Esophagus squamous epithelium (tissue), 5 donors: ENCODE measurements around the gene TPD52L3. TPM values are rescaled to one million over a fixed set of nuclear protein-coding genes. Genes with fewer than 3 reads are reported as not detected.

Experiments
- DNase-seq: peaks from one replicate; lab custom pipeline; 2025; lab: John Stamatoyannopoulos, UW
- H3K27ac ChIP-seq, 4 donors: fragments of 200-600 bp; sonication (generic); one replicate each; pipeline ENCODE4 v1.5.1; 2016 to 2019; ENCODE audit warnings: mild to moderate bottlenecking in 1 of 4
- H3K27me3 ChIP-seq, 4 donors: fragments of 200-600 bp; sonication (generic); 1 replicate in 3 of 4; 2 replicates in 1 of 4; pipeline versions ENCODE4 v1.5.1 to v1.6.0; 2017 to 2021; ENCODE audit warnings: antibody characterized with exemption in 1 of 4
- H3K36me3 ChIP-seq, 3 donors: fragments of 200-600 bp; sonication (generic); one replicate each; pipeline ENCODE4 v1.5.1; 2016 to 2019
- H3K4me1 ChIP-seq, 3 donors: fragments of 200-600 bp; sonication (generic); one replicate each; pipeline ENCODE4 v1.5.1; 2017 to 2019
- H3K4me3 ChIP-seq, 4 donors: fragments of 200-600 bp; sonication (generic); 1 replicate in 3 of 4; 2 replicates in 1 of 4; pipeline ENCODE4 v1.5.1; 2016 to 2019; ENCODE audit warnings: mild to moderate bottlenecking in 2 of 4, moderate library complexity in 1 of 4
- H3K9me3 ChIP-seq, 3 donors: fragments of 200-600 bp; sonication (generic); one replicate each; pipeline ENCODE4 v1.5.1; 2016 to 2019
- CTCF ChIP-seq, 6 experiments: fragments of 450-650 bp in 4 of 6; fragments of 200-600 bp in 2 of 6; sonication (generic) in 2 of 6; IDR thresholded peaks; one replicate each; pipeline ENCODE4 v1.5.1; 2016 to 2019; ENCODE audit warnings: antibody characterized with exemption in 6 of 6, mild to moderate bottlenecking in 4 of 6, moderate library complexity in 4 of 6
- POLR2A ChIP-seq, 4 donors: fragments of 450-650 bp; IDR thresholded peaks; one replicate each; pipeline ENCODE4 v1.6.1; 2017; ENCODE audit warnings: antibody characterized with exemption in 4 of 4, mild to moderate bottlenecking in 4 of 4, moderate library complexity in 3 of 4
- WGBS, 2 donors: methylation state at CpG; one replicate each; pipeline ENCODE4 v1.1.5; 2018; 5-methylcytosine and 5-hydroxymethylcytosine counted together
- intact Hi-C: fragments of 100-400 bp; cut with DNase I; formaldehyde crosslinking; loops from one replicate; pipeline ENCODE4 v1.15.0; 2022
- total RNA-seq, 4 donors: library from RNA; depleted of rRNA; stranded (reverse); fragments of >200 nt; gene quantifications; one replicate each; pipeline ENCODE4 v1.1.0, GENCODE V29; 2016
- donor health status: DM: yes; HTN: yes; CAD: no.

TPD52L3 gene
- total RNA-seq, 4 donors from 2014 or later, result not detected

GRCh38 chr9:6367128-6367890 lies 39.1 kb downstream of the TPD52L3 start:
- TF ChIP-seq POLR2A (IDR thresholded peaks at IDR 0.05) (no peak), CTCF (IDR thresholded peaks at IDR 0.05) (no peak)
- intact Hi-C loops, result no loop called here
- H3K4me3 ChIP-seq, result no peak overlapping the region
- H3K27ac ChIP-seq, result no peak overlapping the region
- no peaks in the 10 kb centered on the region for H3K27me3 ChIP-seq
- WGBS, 2 donors, result 59% methylated on average over 4 of the region's 4 CpGs
- no peaks in the 10 kb centered on the region for H3K4me1 ChIP-seq
- no peaks in the 10 kb centered on the region for H3K36me3 ChIP-seq
- peaks cover 0 to 11% (median 0%) of the 10 kb centered on the region in 3 donors for H3K9me3 ChIP-seq
- DNase-seq, result no peak

GRCh38 chr9:6368831-6369230 lies 40.7 kb downstream of the TPD52L3 start:
- H3K36me3 ChIP-seq, result no peaks in the 10 kb centered on the region
- no peak for DNase-seq
- WGBS, 2 donors, result 100% methylated on average over 1 to 2 of the region's 2 CpGs
- no peaks in the 10 kb centered on the region for H3K4me1 ChIP-seq
- peaks cover 0 to 11% (median 0%) of the 10 kb centered on the region in 3 donors for H3K9me3 ChIP-seq
- TF ChIP-seq POLR2A (IDR thresholded peaks at IDR 0.05), result no peak
- TF ChIP-seq CTCF (IDR thresholded peaks at IDR 0.05), result no peak
- intact Hi-C loops, result no loop called here
- H3K4me3 ChIP-seq, result no peak overlapping the region
- no peak overlapping the region for H3K27ac ChIP-seq
- no peaks in the 10 kb centered on the region for H3K27me3 ChIP-seq

Other genes starting within 250 kb of the TPD52L3 start
- gene IL33, start 112.6 kb upstream of the TPD52L3 start, total RNA-seq, result 10 to 100 TPM in 2 of 4 donors, 1 to 10 TPM in 2; 1.9 to 34.0 (median 18.0) TPM
- 10 to 100 TPM; 12.9 to 51.1 (median 22.1) TPM for gene UHRF2, start 84.8 kb downstream of the TPD52L3 start, total RNA-seq